GM12891 (cell line): ENCODE results near the gene CCNT2.

ENCODE experiments used
- DNase-seq: peaks from one replicate; pipeline ENCODE4 v3.0.0; 2011; ENCODE audit warnings: low spot score; ENCODE audit not compliant: insufficient read length
- FAIRE-seq: peaks from 2 replicates; lab custom pipeline; 2011; peaks lifted over from hg19 to GRCh38; lab: Jason Lieb, UNC
- PAX5 ChIP-seq: IDR thresholded peaks from 2 replicates; pipeline ENCODE4 v1.6.1; 2011; ENCODE audit warnings: low read length, moderate library complexity, mild to moderate bottlenecking; ENCODE audit not compliant: insufficient read depth, severe bottlenecking
- POLR2A ChIP-seq: IDR thresholded peaks from 2 replicates; pipeline ENCODE4 v1.6.1; 2011; ENCODE audit warnings: low read depth, low read length, control low read depth
- POLR2AphosphoS5 ChIP-seq: IDR thresholded peaks from 2 replicates; pipeline ENCODE4 v1.6.1; 2011; ENCODE audit warnings: low read depth, low read length, control low read depth
- POU2F2 ChIP-seq: IDR thresholded peaks from 2 replicates; pipeline ENCODE4 v1.6.1; 2011; ENCODE audit warnings: low read depth, mild to moderate bottlenecking, control low read depth, low read length, moderate library complexity
- SPI1 ChIP-seq: IDR thresholded peaks from 2 replicates; pipeline ENCODE4 v1.6.1; 2011; ENCODE audit warnings: low read depth, low read length, control low read depth
- TAF1 ChIP-seq: IDR thresholded peaks from 2 replicates; pipeline ENCODE4 v1.6.1; 2011; ENCODE audit warnings: low read depth, low read length, control low read depth

The CCNT2 gene

GRCh38 chr2:134999521-134999920 lies 80.9 kb downstream of the CCNT2 start:
- no peak for DNase-seq
- TF ChIP-seq PAX5 (no peak), SPI1 (no peak), POLR2AphosphoS5 (no peak), POU2F2 (no peak), TAF1 (no peak), POLR2A (no peak)
- FAIRE-seq, result no peak

- FAIRE-seq (no peak), DNase-seq (no peak)
- no peak for TF ChIP-seq TAF1
- no peak for TF ChIP-seq POLR2AphosphoS5
- TF ChIP-seq POLR2A, result no peak
- no peak for TF ChIP-seq POU2F2
- TF ChIP-seq SPI1, result no peak
- no peak for TF ChIP-seq PAX5
These were observed 84.2 kb downstream of the CCNT2 start for GRCh38 chr2:135002836-135003235.

GRCh38 chr2:135004005-135004746 lies 85.6 kb downstream of the CCNT2 start:
- peak; percentile 89 for FAIRE-seq
- no peak for TF ChIP-seq POLR2A
- TF ChIP-seq PAX5, result no peak
- TF ChIP-seq POU2F2, result no peak

GRCh38 chr2:135005753-135006152 lies 87.1 kb downstream of the CCNT2 start:
- no peak for TF ChIP-seq PAX5
- no peak for TF ChIP-seq POLR2AphosphoS5
- no peak for TF ChIP-seq POU2F2
- no peak for TF ChIP-seq TAF1
- no peak for TF ChIP-seq POLR2A
- TF ChIP-seq SPI1, result no peak
- DNase-seq (no peak), FAIRE-seq (no peak)

More at GRCh38 chr2:135004005-135004746, 85.6 kb downstream of the CCNT2 start:
- DNase-seq, result peak; percentile 54
